SK-N-SH treated with all-trans-retinoic acid at 6 μM for 48 hours (cell line): Measurements from ENCODE around the gene LIMK1.

Experiments
- ATAC-seq: fragments of 200-7000 bp; cut with Tn5 transposase; 3 replicates; pipeline ENCODE4 v1.9.1; 2020; ENCODE audit warnings: mild to moderate bottlenecking, moderate library complexity
- ARNTL ChIP-seq: fragments of 450-650 bp; formaldehyde crosslinking; IDR thresholded peaks from 2 replicates; pipeline ENCODE4 v1.5.0; 2020; ENCODE audit warnings: low read depth, mild to moderate bottlenecking, moderate library complexity, borderline replicate concordance
- BACH2 ChIP-seq: fragments of 250-450 bp; sonication (Bioruptor Pico); IDR thresholded peaks from 2 replicates; pipeline ENCODE4 v1.9.0; 2021; ENCODE audit warnings: mild to moderate bottlenecking, borderline replicate concordance
- CREB5 ChIP-seq: fragments of 250-450 bp; sonication (Bioruptor Pico); IDR thresholded peaks from 2 replicates; pipeline ENCODE4 v1.5.1; 2020; ENCODE audit warnings: low read depth, mild to moderate bottlenecking, moderate library complexity
- CSDC2 ChIP-seq: fragments of 250-450 bp; sonication (Bioruptor Pico); IDR thresholded peaks from 2 replicates; pipeline ENCODE4 v1.5.0; 2020; ENCODE audit warnings: mild to moderate bottlenecking, moderate library complexity
- CSRNP3 ChIP-seq: fragments of 250-450 bp; sonication (Bioruptor Pico); IDR thresholded peaks from 2 replicates; pipeline ENCODE4 v1.5.1; 2021; ENCODE audit warnings: mild to moderate bottlenecking, moderate library complexity
- ESRRG ChIP-seq: fragments of 250-450 bp; sonication (Bioruptor Pico); IDR thresholded peaks from 2 replicates; pipeline ENCODE4 v1.6.1; 2021; ENCODE audit warnings: mild to moderate bottlenecking
- GLIS3 ChIP-seq: fragments of 250-450 bp; sonication (Bioruptor Pico); IDR thresholded peaks from 2 replicates; pipeline ENCODE4 v1.5.0; 2020; ENCODE audit warnings: mild to moderate bottlenecking, moderate library complexity
- ISL1 ChIP-seq: fragments of 250-450 bp; sonication (Bioruptor Pico); IDR thresholded peaks from 2 replicates; pipeline ENCODE4 v2.1.2; 2022; ENCODE audit warnings: mild to moderate bottlenecking, moderate library complexity
- OSR1 ChIP-seq: fragments of 250-450 bp; sonication (Bioruptor Pico); IDR thresholded peaks from 2 replicates; pipeline ENCODE4 v1.8.0; 2022; ENCODE audit warnings: moderate library complexity, mild to moderate bottlenecking, inconsistent platforms
- PPARA ChIP-seq: fragments of 250-450 bp; sonication (Bioruptor Pico); IDR thresholded peaks from 2 replicates; pipeline ENCODE4 v1.5.0; 2020; ENCODE audit warnings: mild to moderate bottlenecking, borderline replicate concordance
- SNAI2 ChIP-seq: fragments of 250-450 bp; sonication (Bioruptor Pico); IDR thresholded peaks from 2 replicates; pipeline ENCODE4 v1.5.0; 2020; ENCODE audit warnings: mild to moderate bottlenecking, moderate library complexity
- TCF4 ChIP-seq: fragments of 250-450 bp; sonication (Bioruptor Pico); IDR thresholded peaks from 2 replicates; pipeline ENCODE4 v1.8.0; 2021; ENCODE audit warnings: mild to moderate bottlenecking, moderate library complexity, borderline replicate concordance
- TOX ChIP-seq: fragments of 250-450 bp; sonication (Bioruptor Pico); IDR thresholded peaks from 2 replicates; pipeline ENCODE4 v1.8.0; 2021; ENCODE audit warnings: mild to moderate bottlenecking, moderate library complexity, borderline replicate concordance
- ZFP3 ChIP-seq: fragments of 250-450 bp; sonication (Bioruptor Pico); IDR thresholded peaks from 2 replicates; pipeline ENCODE4 v1.5.0; 2020; ENCODE audit warnings: mild to moderate bottlenecking, moderate library complexity
- ZFP30 ChIP-seq: fragments of 450-650 bp; formaldehyde crosslinking; IDR thresholded peaks from 2 replicates; pipeline ENCODE4 v1.5.0; 2022; ENCODE audit warnings: mild to moderate bottlenecking, moderate library complexity
- ZNF565 ChIP-seq: fragments of 450-650 bp; formaldehyde crosslinking; conservative IDR thresholded peaks from 2 replicates; pipeline ENCODE4 v1.5.0; 2020; ENCODE audit warnings: low read depth, mild to moderate bottlenecking, moderate library complexity
- ZNF8 ChIP-seq: fragments of 450-650 bp; formaldehyde crosslinking; IDR thresholded peaks from 2 replicates; pipeline ENCODE4 v1.5.0; 2020; ENCODE audit warnings: mild to moderate bottlenecking, moderate library complexity
- TF ChIP-seq, protein P1 (sequence below): fragments of 250-450 bp; sonication (Bioruptor Pico); IDR thresholded peaks from 2 replicates; pipeline ENCODE4 v1.8.0; 2021; ENCODE audit warnings: low read depth, mild to moderate bottlenecking, moderate library complexity, borderline replicate concordance
- TF ChIP-seq, protein P2 (sequence below): fragments of 250-450 bp; sonication (Bioruptor Pico); IDR thresholded peaks from 2 replicates; pipeline ENCODE4 v1.8.0; 2020; ENCODE audit warnings: mild to moderate bottlenecking, moderate library complexity, borderline replicate concordance
- TF ChIP-seq, protein P3 (sequence below): fragments of 250-450 bp; sonication (Bioruptor Pico); IDR thresholded peaks from 2 replicates; pipeline ENCODE4 v1.5.0; 2020; ENCODE audit warnings: mild to moderate bottlenecking, moderate library complexity

LIMK1 gene

GRCh38 chr7:74071121-74071520 lies 12.5 kb upstream of the LIMK1 start:
- TF ChIP-seq ZFP30 (CRISPR knock-in tag) (no peak), GLIS3 (CRISPR knock-in tag) (no peak), BACH2 (no peak), SNAI2 (CRISPR knock-in tag) (no peak), ARNTL (CRISPR knock-in tag) (no peak), CSRNP3 (no peak), PPARA (no peak), TOX (CRISPR knock-in tag) (no peak), CREB5 (CRISPR knock-in tag) (no peak), ZFP3 (no peak)
- TF ChIP-seq, protein P1, sequence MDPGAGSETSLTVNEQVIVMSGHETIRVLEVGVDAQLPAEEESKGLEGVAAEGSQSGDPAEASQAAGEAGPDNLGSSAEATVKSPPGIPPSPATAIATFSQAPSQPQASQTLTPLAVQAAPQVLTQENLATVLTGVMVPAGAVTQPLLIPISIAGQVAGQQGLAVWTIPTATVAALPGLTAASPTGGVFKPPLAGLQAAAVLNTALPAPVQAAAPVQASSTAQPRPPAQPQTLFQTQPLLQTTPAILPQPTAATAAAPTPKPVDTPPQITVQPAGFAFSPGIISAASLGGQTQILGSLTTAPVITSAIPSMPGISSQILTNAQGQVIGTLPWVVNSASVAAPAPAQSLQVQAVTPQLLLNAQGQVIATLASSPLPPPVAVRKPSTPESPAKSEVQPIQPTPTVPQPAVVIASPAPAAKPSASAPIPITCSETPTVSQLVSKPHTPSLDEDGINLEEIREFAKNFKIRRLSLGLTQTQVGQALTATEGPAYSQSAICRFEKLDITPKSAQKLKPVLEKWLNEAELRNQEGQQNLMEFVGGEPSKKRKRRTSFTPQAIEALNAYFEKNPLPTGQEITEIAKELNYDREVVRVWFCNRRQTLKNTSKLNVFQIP = no peak
- no peak for ATAC-seq

GRCh38 chr7:74074770-74075169 lies 8.8 kb upstream of the LIMK1 start:
- no peak for TF ChIP-seq TCF4
- TF ChIP-seq ISL1 (CRISPR knock-in tag) = no peak
- TF ChIP-seq PPARA = no peak
- TF ChIP-seq, protein P2, sequence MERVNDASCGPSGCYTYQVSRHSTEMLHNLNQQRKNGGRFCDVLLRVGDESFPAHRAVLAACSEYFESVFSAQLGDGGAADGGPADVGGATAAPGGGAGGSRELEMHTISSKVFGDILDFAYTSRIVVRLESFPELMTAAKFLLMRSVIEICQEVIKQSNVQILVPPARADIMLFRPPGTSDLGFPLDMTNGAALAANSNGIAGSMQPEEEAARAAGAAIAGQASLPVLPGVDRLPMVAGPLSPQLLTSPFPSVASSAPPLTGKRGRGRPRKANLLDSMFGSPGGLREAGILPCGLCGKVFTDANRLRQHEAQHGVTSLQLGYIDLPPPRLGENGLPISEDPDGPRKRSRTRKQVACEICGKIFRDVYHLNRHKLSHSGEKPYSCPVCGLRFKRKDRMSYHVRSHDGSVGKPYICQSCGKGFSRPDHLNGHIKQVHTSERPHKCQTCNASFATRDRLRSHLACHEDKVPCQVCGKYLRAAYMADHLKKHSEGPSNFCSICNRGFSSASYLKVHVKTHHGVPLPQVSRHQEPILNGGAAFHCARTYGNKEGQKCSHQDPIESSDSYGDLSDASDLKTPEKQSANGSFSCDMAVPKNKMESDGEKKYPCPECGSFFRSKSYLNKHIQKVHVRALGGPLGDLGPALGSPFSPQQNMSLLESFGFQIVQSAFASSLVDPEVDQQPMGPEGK = no peak
- TF ChIP-seq CREB5 (CRISPR knock-in tag) = no peak
- no peak for TF ChIP-seq ARNTL (CRISPR knock-in tag)
- no peak for TF ChIP-seq SNAI2 (CRISPR knock-in tag)
- no peak for TF ChIP-seq GLIS3 (CRISPR knock-in tag)
- no peak for TF ChIP-seq CSDC2 (CRISPR knock-in tag)
- TF ChIP-seq CSRNP3 = no peak
- TF ChIP-seq ZFP30 (CRISPR knock-in tag) = no peak
- TF ChIP-seq ZFP3 = no peak
- no peak for ATAC-seq

GRCh38 chr7:74078461-74078860 lies 5.1 kb upstream of the LIMK1 start:
- ATAC-seq = no peak
- no peak for TF ChIP-seq ZNF8
- TF ChIP-seq, protein P3, sequence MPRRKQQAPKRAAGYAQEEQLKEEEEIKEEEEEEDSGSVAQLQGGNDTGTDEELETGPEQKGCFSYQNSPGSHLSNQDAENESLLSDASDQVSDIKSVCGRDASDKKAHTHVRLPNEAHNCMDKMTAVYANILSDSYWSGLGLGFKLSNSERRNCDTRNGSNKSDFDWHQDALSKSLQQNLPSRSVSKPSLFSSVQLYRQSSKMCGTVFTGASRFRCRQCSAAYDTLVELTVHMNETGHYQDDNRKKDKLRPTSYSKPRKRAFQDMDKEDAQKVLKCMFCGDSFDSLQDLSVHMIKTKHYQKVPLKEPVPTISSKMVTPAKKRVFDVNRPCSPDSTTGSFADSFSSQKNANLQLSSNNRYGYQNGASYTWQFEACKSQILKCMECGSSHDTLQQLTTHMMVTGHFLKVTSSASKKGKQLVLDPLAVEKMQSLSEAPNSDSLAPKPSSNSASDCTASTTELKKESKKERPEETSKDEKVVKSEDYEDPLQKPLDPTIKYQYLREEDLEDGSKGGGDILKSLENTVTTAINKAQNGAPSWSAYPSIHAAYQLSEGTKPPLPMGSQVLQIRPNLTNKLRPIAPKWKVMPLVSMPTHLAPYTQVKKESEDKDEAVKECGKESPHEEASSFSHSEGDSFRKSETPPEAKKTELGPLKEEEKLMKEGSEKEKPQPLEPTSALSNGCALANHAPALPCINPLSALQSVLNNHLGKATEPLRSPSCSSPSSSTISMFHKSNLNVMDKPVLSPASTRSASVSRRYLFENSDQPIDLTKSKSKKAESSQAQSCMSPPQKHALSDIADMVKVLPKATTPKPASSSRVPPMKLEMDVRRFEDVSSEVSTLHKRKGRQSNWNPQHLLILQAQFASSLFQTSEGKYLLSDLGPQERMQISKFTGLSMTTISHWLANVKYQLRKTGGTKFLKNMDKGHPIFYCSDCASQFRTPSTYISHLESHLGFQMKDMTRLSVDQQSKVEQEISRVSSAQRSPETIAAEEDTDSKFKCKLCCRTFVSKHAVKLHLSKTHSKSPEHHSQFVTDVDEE (CRISPR knock-in tag) = no peak
- TF ChIP-seq ARNTL (CRISPR knock-in tag) = no peak
- TF ChIP-seq BACH2 = no peak
- no peak for TF ChIP-seq TCF4
- no peak for TF ChIP-seq ESRRG
- no peak for TF ChIP-seq CSRNP3
- TF ChIP-seq ZFP30 (CRISPR knock-in tag) = no peak
- no peak for TF ChIP-seq OSR1
- no peak for TF ChIP-seq PPARA
- TF ChIP-seq, protein P1 = no peak
- no peak for TF ChIP-seq ZNF565 (CRISPR knock-in tag)
